Activated CD4-positive, alpha-beta T cell treated with anti-CD3 and anti-CD28 coated beads for 36 hours (primary cell): ENCODE results near the gene THOC5. TPM values are rescaled to one million over a fixed set of nuclear protein-coding genes. Genes with fewer than 3 reads are reported as not detected.
A peak's percentile ranks its signal among the peaks of the same experiment; 100 is the strongest.

ENCODE experiments used
- ATAC-seq: fragments of 200-7000 bp; cut with Tn5 transposase; one replicate; pipeline ENCODE4 v1.10.0; 2021; ENCODE audit warnings: mild to moderate bottlenecking, moderate library complexity
- CTCF ChIA-PET: fragments of 350-600 bp; sonication (Branson Sonifier 250); formaldehyde crosslinking; loops from one replicate; lab custom pipeline; 2021; ENCODE audit warnings: antibody characterized with exemption; lab: Charles Lee
- POLR2A ChIA-PET: fragments of 350-600 bp; sonication (Branson Sonifier 250); formaldehyde crosslinking; loops from one replicate; lab custom pipeline; 2021; ENCODE audit warnings: antibody characterized with exemption, inconsistent platforms; lab: Charles Lee
- DNase-seq: peaks from one replicate; pipeline ENCODE4 v3.0.0-alpha.2; 2020
- H3K27ac Mint-ChIP-seq: one replicate; pipeline ENCODE4 v1.8.0; 2021; ENCODE audit warnings: mixed read lengths
- H3K27me3 Mint-ChIP-seq: one replicate; pipeline ENCODE4 v1.8.0; 2021; ENCODE audit warnings: mixed read lengths
- H3K36me3 Mint-ChIP-seq: one replicate; pipeline ENCODE4 v1.8.0; 2021; ENCODE audit warnings: low read depth, mixed read lengths
- H3K4me1 Mint-ChIP-seq: one replicate; pipeline ENCODE4 v1.8.0; 2021; ENCODE audit warnings: mixed read lengths
- H3K4me3 Mint-ChIP-seq: one replicate; pipeline ENCODE4 v1.8.0; 2021; ENCODE audit warnings: mild to moderate bottlenecking, moderate library complexity, mixed read lengths
- H3K9me3 Mint-ChIP-seq: one replicate; pipeline ENCODE4 v1.8.0; 2021; ENCODE audit warnings: low read depth, mixed read lengths
- intact Hi-C, 2 experiments: fragments of 100-400 bp; cut with DNase I in 1 of 2; cut with micrococcal nuclease in 1 of 2; formaldehyde crosslinking; loops; one replicate each; pipeline versions ENCODE4 v1.14.2 to v1.15.1; 2022 to 2024; cut with DNase I, micrococcal nuclease
- total RNA-seq, 2 experiments: library from RNA; stranded (reverse); gene quantifications; one replicate each; pipeline ENCODE4 v1.2.3, GENCODE V29; 2021

THOC5 gene
- total RNA-seq, 2 experiments from 2014 or later: 52.4 to 65.7 TPM

DNA sequence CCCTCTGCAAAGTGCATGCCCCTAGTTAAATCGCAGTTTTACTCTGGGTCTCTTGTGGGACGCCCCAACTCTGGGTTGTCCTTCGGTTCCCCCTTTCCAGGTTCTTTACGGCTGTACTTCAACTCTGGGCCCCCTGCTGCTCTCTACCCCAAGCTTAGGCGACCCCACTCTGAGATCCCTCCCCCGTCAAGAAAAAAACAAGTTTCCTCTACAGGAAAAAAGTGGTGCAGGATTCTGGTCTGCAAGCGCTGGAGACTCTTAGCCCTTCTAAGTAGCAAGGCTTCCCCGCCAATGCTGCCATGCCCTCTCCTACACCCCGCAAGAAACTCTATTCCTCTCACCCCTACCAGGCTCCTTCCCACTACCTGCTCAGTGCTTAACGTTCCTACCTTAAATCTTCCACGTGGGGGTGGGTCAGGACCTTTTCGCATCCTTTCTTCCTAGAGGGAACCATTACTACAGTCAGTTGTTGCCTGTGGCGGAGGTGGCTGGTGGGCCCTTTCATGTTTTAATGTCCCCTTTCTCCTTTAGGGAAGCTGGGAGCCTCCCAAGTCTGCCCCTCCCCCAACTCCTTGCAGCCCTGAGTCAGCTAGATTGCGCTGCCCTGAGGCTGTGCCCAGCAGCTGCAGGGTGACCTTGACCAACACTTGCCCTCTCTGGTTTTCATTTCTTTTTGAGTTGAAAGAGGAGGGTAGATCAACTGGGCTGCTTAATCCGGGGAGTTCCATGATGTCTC lies 72.1 kb downstream of the THOC5 start:
- Mint-ChIP-seq H3K9me3 (no peaks in the 10 kb centered on the region), H3K27me3 (peaks cover 38% of the 10 kb centered on the region), H3K27ac (no peak overlapping the region), H3K4me3 (peak overlapping the region; percentile 38), H3K4me1 (peaks cover 8% of the 10 kb centered on the region), H3K36me3 (no peaks in the 10 kb centered on the region)
- DNase-seq (no peak), ATAC-seq (no peak)
- POLR2A ChIA-PET: no interaction called here
- CTCF ChIA-PET: interaction anchor here (2.7 kb wide), 1 partner anchor 10 kb away, joined by 9 read pairs; no protein-coding TSS in a partner anchor
- intact Hi-C loops: no loop called here

DNA sequence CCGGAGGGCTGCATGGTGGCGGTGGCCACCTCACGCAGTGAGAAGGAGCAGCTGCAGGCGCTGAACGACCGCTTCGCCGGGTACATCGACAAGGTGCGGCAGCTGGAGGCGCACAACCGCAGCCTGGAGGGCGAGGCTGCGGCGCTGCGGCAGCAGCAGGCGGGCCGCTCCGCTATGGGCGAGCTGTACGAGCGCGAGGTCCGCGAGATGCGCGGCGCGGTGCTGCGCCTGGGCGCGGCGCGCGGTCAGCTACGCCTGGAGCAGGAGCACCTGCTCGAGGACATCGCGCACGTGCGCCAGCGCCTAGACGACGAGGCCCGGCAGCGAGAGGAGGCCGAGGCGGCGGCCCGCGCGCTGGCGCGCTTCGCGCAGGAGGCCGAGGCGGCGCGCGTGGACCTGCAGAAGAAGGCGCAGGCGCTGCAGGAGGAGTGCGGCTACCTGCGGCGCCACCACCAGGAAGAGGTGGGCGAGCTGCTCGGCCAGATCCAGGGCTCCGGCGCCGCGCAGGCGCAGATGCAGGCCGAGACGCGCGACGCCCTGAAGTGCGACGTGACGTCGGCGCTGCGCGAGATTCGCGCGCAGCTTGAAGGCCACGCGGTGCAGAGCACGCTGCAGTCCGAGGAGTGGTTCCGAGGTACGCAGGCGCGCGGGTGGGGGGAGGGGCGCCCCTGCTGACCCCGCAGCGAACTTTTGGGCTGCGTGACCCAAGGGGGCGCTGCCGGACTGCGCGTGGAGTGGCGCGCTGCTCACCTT lies 72.9 kb downstream of the THOC5 start:
- peak; percentile 61 for ATAC-seq
- Mint-ChIP-seq H3K36me3 (no peaks in the 10 kb centered on the region), H3K4me1 (peaks cover 8% of the 10 kb centered on the region), H3K9me3 (no peaks in the 10 kb centered on the region), H3K27me3 (peaks cover 43% of the 10 kb centered on the region), H3K4me3 (peak overlapping the region; percentile 38), H3K27ac (no peak overlapping the region)
- POLR2A ChIA-PET: no interaction called here
- CTCF ChIA-PET: interaction anchor here (0.6 kb wide), 2 partner anchors 318 to 450 kb away, joined by 3 read pairs; no protein-coding TSS in a partner anchor
- DNase-seq: peak; percentile 57
- intact Hi-C loops: no loop called here

DNA sequence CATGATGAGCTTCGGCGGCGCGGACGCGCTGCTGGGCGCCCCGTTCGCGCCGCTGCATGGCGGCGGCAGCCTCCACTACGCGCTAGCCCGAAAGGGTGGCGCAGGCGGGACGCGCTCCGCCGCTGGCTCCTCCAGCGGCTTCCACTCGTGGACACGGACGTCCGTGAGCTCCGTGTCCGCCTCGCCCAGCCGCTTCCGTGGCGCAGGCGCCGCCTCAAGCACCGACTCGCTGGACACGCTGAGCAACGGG lies 73.4 kb downstream of the THOC5 start:
- Mint-ChIP-seq H3K4me3 (no peak overlapping the region), H3K27ac (no peak overlapping the region), H3K4me1 (peaks cover 8% of the 10 kb centered on the region), H3K9me3 (no peaks in the 10 kb centered on the region), H3K27me3 (peaks cover 46% of the 10 kb centered on the region), H3K36me3 (no peaks in the 10 kb centered on the region)
- ChIA-PET POLR2A (no interaction called here), CTCF (interaction anchor here (0.6 kb wide), 2 partner anchors 319 to 451 kb away, joined by 3 read pairs; no protein-coding TSS in a partner anchor)
- ATAC-seq (no peak), DNase-seq (no peak)
- intact Hi-C loops: no loop called here

DNA sequence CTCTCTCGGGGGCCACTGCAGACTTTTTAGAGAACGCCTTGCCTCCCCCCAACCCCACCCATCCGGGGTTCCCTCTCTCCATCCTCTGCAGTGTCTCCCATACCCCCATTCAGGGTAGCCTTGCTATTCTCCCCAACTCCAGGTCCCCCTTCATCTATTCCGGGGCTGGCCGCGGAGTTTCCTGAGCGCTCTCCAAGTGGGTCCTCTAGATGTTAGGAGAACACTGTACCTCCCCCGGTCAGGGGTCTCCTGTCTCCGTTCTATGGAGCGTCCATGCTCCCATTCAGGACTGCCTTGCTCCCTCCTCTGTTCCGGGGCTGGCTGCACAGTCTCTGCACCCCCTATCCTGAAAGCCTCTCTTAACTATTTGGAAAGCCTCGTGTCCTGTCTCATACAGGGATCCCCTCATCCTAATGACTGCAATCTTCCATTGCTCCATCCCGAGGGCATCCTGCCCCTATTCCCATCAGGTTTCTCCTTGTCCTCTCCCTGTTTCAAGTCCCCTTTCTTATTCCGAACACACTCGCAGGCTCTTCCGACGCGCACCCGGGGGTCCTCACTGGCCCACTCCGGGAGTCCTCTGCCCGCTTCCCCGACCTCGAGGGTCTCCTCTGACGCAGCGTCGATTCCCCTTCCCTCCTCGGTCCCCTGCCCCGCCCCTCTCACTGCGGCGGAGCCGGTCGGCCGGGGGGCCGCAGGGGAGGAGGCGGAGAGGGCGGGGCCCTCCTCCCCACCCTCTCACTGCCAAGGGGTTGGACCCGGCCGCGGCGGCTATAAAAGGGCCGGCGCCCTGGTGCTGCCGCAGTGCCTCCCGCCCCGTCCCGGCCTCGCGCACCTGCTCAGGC lies 73.9 kb downstream of the THOC5 start, which contains the start of gene NEFH:
Gene NEFH, plus strand, starts transcription at position 802 of the 845 bp plus-strand sequence. CDS start 45 bp downstream, outside the sequence.
- H3K27me3 Mint-ChIP-seq: peaks cover 46% of the 10 kb centered on the region
- ChIA-PET CTCF (no interaction called here), POLR2A (no interaction called here)
- ATAC-seq: no peak
- peak within 1 kb of the TSS; percentile 38 for H3K4me3 Mint-ChIP-seq
- H3K36me3 Mint-ChIP-seq: no peaks in the 10 kb centered on the region
- intact Hi-C loops: no loop called here
- peaks cover 8% of the 10 kb centered on the region for H3K4me1 Mint-ChIP-seq
- DNase-seq: no peak
- no peak within 1 kb of the TSS for H3K27ac Mint-ChIP-seq
- no peaks in the 10 kb centered on the region for H3K9me3 Mint-ChIP-seq

DNA sequence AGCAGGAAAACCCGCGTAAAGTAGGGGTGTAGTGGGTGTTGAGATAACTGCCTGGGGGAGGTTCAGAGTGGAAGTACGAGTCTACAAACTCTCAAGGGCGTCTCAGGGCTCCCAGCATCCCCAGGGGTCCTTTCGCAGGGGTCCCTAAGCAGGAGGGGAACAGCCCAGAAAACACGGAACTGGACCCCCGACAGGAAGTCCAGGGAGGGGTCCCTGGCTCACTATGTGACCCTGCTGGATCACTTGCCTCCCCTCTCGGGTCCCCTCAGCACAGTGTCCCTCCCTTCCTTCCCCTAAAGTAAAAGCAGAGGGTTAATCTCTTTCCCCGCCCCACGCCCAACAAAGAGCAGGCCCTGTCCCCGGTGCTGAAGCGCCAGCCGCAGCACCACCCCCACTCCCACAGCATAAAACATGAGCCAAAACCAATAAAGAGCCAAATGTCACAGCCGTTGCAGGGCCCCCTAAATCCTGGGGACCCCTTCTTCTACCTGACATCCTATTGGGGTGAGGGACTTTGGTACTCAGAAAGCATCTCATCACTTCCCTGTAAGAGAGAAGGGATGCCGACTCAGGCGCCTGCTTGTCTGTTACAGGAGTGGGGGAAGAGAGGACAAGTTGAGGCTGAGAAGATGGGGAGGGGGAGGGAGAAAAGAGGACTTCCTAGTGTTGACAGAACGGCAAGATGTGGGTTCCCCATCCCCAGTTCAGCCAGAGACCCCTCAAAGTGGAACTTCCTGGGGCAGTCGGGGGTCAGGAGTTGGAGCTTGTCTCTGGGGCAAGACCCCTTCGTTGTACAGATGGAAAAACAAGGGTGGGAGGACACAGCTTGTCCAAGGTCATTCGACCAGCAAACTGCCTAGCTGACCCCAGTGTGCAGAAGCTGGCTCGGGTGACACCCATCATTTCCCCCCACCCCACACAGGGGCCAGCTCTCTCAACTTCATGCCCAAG lies 75.0 kb downstream of the THOC5 start:
- no peaks in the 10 kb centered on the region for H3K36me3 Mint-ChIP-seq
- POLR2A ChIA-PET: no interaction called here
- H3K4me3 Mint-ChIP-seq: no peak overlapping the region
- CTCF ChIA-PET: no interaction called here
- H3K4me1 Mint-ChIP-seq: peaks cover 8% of the 10 kb centered on the region
- DNase-seq: peak; percentile 53
- peak; percentile 45 for ATAC-seq
- H3K27me3 Mint-ChIP-seq: peaks cover 48% of the 10 kb centered on the region
- no peaks in the 10 kb centered on the region for H3K9me3 Mint-ChIP-seq
- intact Hi-C loops: no loop called here
- no peak overlapping the region for H3K27ac Mint-ChIP-seq

DNA sequence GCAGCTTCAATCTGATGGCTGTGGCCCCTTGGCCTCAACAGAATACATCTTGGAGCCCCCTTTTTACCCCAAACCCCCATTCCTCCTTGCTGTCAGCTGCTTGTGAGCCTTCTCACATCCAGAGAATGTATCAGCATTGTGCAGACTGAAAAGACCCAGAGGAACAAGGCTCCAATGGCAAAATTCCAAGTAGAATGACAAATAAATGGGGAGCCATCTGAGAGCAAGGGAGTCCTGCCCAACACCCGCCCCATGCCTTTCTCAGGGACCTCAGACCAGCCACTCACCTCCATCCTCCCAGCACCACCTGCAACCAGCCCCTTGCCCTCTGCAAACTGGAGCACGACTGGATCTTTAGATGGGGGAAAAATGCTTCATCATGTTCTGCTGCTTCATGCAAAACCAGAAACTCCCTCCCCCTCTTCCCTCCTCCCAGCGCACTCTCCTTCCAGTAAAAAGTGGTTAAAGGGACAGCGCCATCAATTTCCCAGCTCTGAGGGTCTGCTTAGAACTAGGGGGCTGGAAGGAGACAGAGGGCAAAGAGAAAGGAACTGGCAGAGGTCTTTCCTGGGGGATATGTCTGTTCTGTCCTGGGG lies 75.7 kb downstream of the THOC5 start:
- ATAC-seq (no peak), DNase-seq (no peak)
- POLR2A ChIA-PET: no interaction called here
- intact Hi-C loops: no loop called here
- H3K27me3 Mint-ChIP-seq: peaks cover 48% of the 10 kb centered on the region
- no peaks in the 10 kb centered on the region for H3K9me3 Mint-ChIP-seq
- H3K4me1 Mint-ChIP-seq: peaks cover 8% of the 10 kb centered on the region
- H3K36me3 Mint-ChIP-seq: no peaks in the 10 kb centered on the region
- H3K27ac Mint-ChIP-seq: no peak overlapping the region
- CTCF ChIA-PET: no interaction called here
- no peak overlapping the region for H3K4me3 Mint-ChIP-seq

DNA sequence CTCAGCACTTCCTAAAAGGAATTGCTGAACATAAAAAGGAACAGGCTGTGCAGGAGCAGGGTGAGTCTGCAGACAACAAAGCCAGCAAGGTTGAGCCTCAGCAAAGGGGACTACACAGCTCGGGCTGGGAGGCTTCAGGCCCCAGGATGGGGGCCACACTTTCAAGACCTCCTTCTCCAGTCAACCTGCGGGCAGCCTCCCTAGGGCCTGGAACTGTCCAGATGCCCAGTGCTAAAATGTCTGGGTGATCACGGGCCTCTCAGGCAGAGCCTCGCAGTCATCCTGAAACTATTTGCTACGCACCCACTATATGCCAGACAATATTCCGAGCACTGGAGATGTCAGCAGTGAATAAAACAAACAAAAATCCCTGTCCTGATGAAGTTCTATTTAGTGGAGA lies 77.4 kb downstream of the THOC5 start:
- POLR2A ChIA-PET: no interaction called here
- intact Hi-C loops: no loop called here
- no peak for ATAC-seq

DNA sequence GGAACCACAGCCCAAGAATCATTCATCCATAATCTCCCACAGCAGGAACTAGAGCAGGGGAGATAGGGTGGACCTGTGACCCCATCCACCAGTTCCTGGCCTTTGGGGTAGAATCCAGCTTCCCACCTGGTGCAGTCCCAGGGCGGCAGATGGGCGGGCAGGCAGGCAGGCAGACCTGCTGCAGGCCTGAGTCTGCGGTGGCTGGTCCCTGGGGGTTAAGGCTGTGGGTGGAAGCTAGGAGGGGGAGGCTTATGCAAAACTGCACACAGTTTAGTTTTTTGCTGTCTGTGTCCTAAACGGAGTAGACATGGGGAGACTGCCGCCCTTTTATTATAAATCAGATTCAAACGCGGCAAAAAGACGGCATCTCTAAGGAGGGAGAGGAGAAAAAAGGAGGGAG lies 78.0 kb downstream of the THOC5 start:
- no peak overlapping the region for H3K27ac Mint-ChIP-seq
- DNase-seq: no peak
- ChIA-PET CTCF (no interaction called here), POLR2A (no interaction called here)
- no peak for ATAC-seq
- peaks cover 44% of the 10 kb centered on the region for H3K27me3 Mint-ChIP-seq
- H3K4me1 Mint-ChIP-seq: peaks cover 4% of the 10 kb centered on the region
- no peak overlapping the region for H3K4me3 Mint-ChIP-seq
- H3K36me3 Mint-ChIP-seq: no peaks in the 10 kb centered on the region
- intact Hi-C loops: no loop called here
- H3K9me3 Mint-ChIP-seq: no peaks in the 10 kb centered on the region

More for the DNA sequence above, 77.4 kb downstream of the THOC5 start:
- Mint-ChIP-seq H3K27me3 (peaks cover 43% of the 10 kb centered on the region), H3K9me3 (no peaks in the 10 kb centered on the region), H3K36me3 (no peaks in the 10 kb centered on the region), H3K4me3 (no peak overlapping the region), H3K27ac (no peak overlapping the region), H3K4me1 (peaks cover 4% of the 10 kb centered on the region)
- CTCF ChIA-PET: no interaction called here
- no peak for DNase-seq

DNA sequence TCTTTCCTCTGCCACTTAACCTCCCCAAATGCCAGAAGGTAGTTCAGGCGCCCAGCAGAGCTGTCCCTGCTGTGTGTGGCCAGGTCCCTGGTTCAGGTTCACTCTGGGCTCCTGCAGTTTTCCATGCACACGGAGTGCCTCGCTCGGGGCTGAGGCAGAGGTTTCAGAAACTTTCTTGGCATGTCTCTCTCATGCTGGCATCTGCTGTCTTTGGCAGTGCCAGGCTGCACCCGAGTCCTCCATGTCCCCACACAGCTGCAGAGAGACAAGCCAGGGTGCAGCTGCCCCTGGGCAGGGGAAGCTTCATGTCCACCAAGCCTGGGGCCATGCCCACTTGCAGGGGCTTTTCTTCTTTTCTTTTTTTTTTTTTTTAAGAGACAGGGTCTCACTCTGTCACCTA lies 80.6 kb downstream of the THOC5 start:
- H3K9me3 Mint-ChIP-seq: no peaks in the 10 kb centered on the region
- intact Hi-C loops: no loop called here
- no peak overlapping the region for H3K4me3 Mint-ChIP-seq
- no peaks in the 10 kb centered on the region for H3K36me3 Mint-ChIP-seq
- peaks cover 26% of the 10 kb centered on the region for H3K27me3 Mint-ChIP-seq
- no peak for ATAC-seq
- H3K27ac Mint-ChIP-seq: no peak overlapping the region
- ChIA-PET POLR2A (no interaction called here), CTCF (interaction anchor here (0.6 to 1.5 kb wide), 3 partner anchors 9 to 972 kb away, joined by 4 to 5 read pairs (median 4); no protein-coding TSS in a partner anchor)
- peaks cover 7% of the 10 kb centered on the region for H3K4me1 Mint-ChIP-seq
- no peak for DNase-seq

DNA sequence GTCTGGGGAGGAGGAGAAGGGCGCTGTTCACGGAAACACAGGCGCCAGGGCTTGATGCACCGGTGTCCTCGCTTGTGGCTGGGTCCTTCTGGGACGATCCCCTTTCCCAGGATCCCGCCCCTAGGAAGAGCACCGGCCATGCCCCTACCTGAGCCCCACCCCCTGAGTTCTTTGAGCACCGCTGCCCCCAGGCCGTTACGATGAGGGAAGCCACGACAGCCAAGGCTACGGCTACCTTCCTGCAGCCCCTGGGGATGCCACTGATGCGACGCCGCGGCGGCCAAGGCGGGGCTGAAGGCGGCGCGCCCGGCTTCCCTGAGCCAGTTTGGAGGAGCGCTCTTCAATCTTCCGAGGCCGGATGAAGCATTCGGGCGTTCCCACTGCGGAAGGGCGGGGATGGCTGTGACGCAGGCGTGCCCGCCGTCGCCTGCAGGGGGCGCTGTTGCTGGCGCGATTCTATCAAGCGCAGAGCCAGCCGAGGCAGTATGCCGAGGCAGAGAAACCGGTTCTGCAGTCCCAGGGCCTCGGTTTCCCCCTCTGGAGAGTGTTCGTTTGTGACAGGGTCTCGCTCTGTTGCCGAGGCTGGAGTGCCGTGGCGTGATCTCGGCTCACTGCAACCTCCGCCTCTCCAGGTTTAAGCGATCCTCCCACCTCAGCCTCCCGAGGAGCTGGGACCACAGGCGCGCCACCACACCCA lies 83.2 kb downstream of the THOC5 start:
- H3K36me3 Mint-ChIP-seq: no peaks in the 10 kb centered on the region
- POLR2A ChIA-PET: no interaction called here
- H3K4me1 Mint-ChIP-seq: peaks cover 7% of the 10 kb centered on the region
- CTCF ChIA-PET: interaction anchor here (0.6 to 1.8 kb wide), 18 partner anchors 13 to 1473 kb away, joined by 3 to 10 read pairs (median 3); partner anchors contain the start of genes AP1B1 and THOC5
- H3K27ac Mint-ChIP-seq: peak overlapping the region; percentile 40
- intact Hi-C loops: loop anchor here (1.0 to 2.0 kb wide), 2 partner anchors 75 to 82 kb away; partner anchors contain the start of gene THOC5 (in 1 of the 2)
- H3K27me3 Mint-ChIP-seq: peaks cover 10% of the 10 kb centered on the region
- H3K9me3 Mint-ChIP-seq: no peaks in the 10 kb centered on the region
- ATAC-seq (peak; percentile 97), DNase-seq (peak; percentile 92)
- H3K4me3 Mint-ChIP-seq: peak overlapping the region; percentile 48
